ENCODE measurements around the gene PDE6D.

The PDE6D gene

DNA sequence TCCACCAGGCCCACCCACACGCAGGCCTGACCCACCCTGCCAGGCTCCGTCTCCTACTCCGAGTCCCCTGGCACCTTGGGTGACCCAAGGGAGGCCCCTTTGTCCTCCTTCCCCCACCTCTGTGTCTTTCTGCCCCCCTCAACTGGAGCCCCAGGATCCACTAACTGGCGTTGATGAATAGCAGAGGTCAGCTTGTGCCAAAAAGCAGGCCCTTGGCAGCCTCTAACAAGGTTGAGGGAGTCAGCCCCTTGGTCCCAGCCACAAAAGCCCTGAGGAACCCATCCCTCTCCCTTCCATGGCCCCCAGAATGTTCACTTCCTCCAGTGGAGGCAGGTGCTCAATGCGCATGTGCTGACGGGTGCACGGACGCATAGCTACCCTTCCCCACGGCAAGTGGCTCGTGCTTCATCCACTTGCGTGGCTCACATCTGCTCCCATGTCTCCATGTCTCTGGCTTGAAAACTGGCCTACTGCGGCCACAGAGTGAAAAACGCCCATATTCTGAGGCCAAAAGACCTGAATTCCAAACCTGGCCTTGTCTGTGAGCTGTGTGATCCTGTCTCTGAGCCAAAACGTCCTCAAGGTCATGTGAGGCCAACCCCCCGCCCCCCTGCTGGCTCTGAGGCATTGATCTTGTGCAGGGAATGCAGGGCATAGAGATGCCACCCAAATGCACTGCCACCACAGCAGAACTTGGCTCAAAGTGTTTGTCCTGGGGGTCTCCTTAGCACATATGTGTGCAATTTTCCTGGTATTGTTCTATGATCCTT is 91.8 kb downstream of the PDE6D start:
- no peak overlapping the region for H3K4me3 ChIP-seq (ENCODE audit: low read depth, low read length)
- TF ChIP-seq, protein P1, sequence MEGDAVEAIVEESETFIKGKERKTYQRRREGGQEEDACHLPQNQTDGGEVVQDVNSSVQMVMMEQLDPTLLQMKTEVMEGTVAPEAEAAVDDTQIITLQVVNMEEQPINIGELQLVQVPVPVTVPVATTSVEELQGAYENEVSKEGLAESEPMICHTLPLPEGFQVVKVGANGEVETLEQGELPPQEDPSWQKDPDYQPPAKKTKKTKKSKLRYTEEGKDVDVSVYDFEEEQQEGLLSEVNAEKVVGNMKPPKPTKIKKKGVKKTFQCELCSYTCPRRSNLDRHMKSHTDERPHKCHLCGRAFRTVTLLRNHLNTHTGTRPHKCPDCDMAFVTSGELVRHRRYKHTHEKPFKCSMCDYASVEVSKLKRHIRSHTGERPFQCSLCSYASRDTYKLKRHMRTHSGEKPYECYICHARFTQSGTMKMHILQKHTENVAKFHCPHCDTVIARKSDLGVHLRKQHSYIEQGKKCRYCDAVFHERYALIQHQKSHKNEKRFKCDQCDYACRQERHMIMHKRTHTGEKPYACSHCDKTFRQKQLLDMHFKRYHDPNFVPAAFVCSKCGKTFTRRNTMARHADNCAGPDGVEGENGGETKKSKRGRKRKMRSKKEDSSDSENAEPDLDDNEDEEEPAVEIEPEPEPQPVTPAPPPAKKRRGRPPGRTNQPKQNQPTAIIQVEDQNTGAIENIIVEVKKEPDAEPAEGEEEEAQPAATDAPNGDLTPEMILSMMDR (IDR thresholded peaks at IDR 0.05; ENCODE audit: control insufficient read depth, extremely low read depth, insufficient read depth) = no peak
- DNase-seq (ENCODE audit: low read depth) = no peak

DNA sequence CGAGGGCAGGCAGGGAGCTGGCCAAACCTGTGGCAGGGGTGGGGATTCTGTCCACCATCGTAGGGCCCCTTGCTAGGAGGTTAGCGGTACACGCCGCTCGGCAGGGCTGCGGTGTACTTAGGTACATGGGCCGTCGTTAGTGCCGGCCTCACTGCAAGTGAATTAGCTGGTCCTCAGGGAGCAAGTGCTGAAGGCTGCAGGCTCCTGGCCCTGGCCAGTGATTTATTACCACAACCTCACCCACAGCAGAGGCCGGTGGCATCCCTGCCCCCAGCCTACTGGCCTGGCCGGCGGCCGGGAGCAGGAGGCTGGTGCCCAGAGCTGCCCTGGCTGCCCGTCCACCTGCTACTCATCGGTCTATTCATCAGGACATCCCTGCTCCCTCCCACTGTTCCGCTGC is 92.4 kb downstream of the PDE6D start:
- no peak for DNase-seq (ENCODE audit: low read depth)
- TF ChIP-seq, protein P1 (IDR thresholded peaks at IDR 0.05; ENCODE audit: control insufficient read depth, extremely low read depth, insufficient read depth) = no peak
- H3K4me3 ChIP-seq (ENCODE audit: low read depth, low read length) = no peak overlapping the region

- no peak for DNase-seq (ENCODE audit: low read depth)
- TF ChIP-seq, protein P1 (IDR thresholded peaks at IDR 0.05; ENCODE audit: control insufficient read depth, extremely low read depth, insufficient read depth) = no peak
- no peak overlapping the region for H3K4me3 ChIP-seq (ENCODE audit: low read depth, low read length)
These were observed 93.1 kb downstream of the PDE6D start for GRCh38 chr2:231687961-231688360.

- TF ChIP-seq, protein P1 (IDR thresholded peaks at IDR 0.05; ENCODE audit: control insufficient read depth, extremely low read depth, insufficient read depth) = peak; percentile 39
- no peak for DNase-seq (ENCODE audit: low read depth)
- H3K4me3 ChIP-seq (ENCODE audit: low read depth, low read length) = no peak overlapping the region
These were observed 93.8 kb downstream of the PDE6D start for GRCh38 chr2:231687133-231687852.

DNA sequence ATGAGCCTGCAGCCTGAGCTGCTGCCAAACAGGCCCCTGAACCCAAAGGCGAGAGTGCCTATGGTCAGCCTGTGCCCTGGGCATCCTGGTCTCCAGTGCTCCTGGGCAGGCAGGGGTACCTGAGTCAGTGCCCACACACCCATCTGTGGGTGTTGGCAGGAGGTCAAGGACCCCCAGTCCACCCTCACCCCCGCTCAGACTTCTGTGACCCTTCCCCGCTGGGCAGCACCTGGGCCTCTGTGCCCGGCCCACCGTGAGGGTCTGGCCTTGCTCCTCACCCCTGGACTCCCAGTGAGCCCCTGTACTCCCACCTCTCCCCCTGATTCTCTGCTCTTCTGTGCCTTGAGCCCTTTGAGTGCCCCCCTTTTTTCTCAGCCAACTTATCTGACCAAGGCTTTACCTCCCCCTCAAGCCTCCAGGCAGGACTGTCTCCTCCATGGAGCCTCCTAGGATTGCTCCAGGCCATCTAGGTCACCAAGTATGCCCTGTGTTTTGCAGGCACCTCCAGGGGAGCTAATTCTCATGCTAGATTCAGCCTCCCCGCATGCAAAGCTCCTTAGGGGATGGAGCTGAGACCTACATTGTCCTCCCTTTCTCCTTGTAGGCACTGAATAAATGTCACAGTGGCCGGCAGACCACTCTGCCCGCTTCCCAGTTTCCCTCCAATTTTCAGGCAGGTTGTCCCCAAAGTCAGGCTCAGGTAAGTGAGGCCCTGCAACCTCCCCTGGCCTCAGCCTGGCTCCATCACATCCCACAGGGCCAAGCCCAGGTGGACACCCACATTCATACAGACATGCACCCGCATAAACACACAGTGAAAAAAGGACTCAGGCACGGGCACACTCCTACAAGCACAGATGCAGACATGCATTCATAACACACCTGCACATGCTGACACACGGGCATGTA is 94.6 kb downstream of the PDE6D start:
- no peak overlapping the region for H3K4me3 ChIP-seq (ENCODE audit: low read depth, low read length)
- no peak for DNase-seq (ENCODE audit: low read depth)
- TF ChIP-seq, protein P1 (IDR thresholded peaks at IDR 0.05; ENCODE audit: control insufficient read depth, extremely low read depth, insufficient read depth) = no peak

GRCh38 chr2:231685349-231686191 is 95.5 kb downstream of the PDE6D start:
- H3K4me3 ChIP-seq (ENCODE audit: low read depth, low read length) = no peak overlapping the region
- TF ChIP-seq, protein P1 (IDR thresholded peaks at IDR 0.05; ENCODE audit: control insufficient read depth, extremely low read depth, insufficient read depth) = no peak
- DNase-seq (ENCODE audit: low read depth) = no peak

Data from LNCaP clone FGC (cell line).